HFF-Myc (cell line): Measurements from ENCODE around the gene ZCCHC17.
"Not testable (repeated sequence)": the region's sequence is repeated elsewhere in the genome, so short reads cannot be mapped to it uniquely, and the experiment has no call there.

ENCODE experiments used
- DNase-seq: peaks from one replicate; pipeline ENCODE4 v3.0.0-alpha.2; 2011; ENCODE audit warnings: low read depth; ENCODE audit errors: extremely low read depth
- H3K4me3 ChIP-seq: replicated peaks from 2 replicates; pipeline ENCODE4 v1.5.1; 2011; ENCODE audit warnings: low read depth, mild to moderate bottlenecking, control low read depth, low read length
- TF ChIP-seq, protein P1 (sequence below): IDR thresholded peaks from 2 replicates; pipeline ENCODE4 v1.5.1; 2012; ENCODE audit warnings: mild to moderate bottlenecking, low read depth, low read length, control low read depth; ENCODE audit errors: missing control alignments

ZCCHC17 gene

DNA sequence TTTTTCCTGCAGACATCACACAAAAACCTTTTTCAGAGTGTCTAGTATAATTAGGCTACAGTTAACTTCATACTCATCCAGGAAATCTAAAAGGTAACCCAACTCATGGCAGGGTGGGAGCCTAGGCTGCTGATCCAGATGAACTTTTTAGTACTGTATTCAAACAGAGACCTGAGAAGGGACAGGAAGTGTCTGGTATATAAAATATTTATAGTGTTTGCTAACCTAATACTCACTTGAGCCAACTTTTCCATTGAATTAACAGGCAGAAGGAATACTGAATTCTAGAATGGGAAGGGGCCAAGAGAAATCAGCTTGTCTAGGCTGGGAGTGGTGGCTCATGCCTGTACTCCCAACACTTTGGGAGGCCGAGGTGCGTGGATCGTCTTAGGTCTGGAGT is 34.9 kb upstream of the ZCCHC17 start:
- TF ChIP-seq, protein P1, sequence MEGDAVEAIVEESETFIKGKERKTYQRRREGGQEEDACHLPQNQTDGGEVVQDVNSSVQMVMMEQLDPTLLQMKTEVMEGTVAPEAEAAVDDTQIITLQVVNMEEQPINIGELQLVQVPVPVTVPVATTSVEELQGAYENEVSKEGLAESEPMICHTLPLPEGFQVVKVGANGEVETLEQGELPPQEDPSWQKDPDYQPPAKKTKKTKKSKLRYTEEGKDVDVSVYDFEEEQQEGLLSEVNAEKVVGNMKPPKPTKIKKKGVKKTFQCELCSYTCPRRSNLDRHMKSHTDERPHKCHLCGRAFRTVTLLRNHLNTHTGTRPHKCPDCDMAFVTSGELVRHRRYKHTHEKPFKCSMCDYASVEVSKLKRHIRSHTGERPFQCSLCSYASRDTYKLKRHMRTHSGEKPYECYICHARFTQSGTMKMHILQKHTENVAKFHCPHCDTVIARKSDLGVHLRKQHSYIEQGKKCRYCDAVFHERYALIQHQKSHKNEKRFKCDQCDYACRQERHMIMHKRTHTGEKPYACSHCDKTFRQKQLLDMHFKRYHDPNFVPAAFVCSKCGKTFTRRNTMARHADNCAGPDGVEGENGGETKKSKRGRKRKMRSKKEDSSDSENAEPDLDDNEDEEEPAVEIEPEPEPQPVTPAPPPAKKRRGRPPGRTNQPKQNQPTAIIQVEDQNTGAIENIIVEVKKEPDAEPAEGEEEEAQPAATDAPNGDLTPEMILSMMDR = no peak
- no peak for DNase-seq

DNA sequence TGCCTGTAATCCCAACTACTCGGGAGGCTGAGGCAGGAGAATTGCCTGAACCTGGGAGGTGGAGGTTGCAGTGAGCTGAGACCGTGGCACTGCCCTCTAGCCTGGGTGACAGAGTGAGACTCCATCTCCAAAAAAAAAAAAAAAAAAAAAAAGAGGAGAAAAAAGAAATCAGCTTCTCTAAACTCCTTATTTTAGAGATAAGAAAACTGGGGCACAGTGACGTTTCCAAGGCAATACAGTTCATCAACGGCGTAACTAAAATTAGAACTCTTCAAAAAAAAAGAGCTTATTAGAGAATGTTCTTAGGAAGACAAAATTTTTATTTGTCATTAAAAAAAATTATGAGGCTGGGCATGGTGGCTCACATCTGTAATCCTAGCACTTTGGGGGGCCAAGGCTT is 34.4 kb upstream of the ZCCHC17 start:
- H3K4me3 ChIP-seq, DNase-seq: not testable (repeated sequence)

More for the DNA sequence above, 34.9 kb upstream of the ZCCHC17 start:
- H3K4me3 ChIP-seq = no peak overlapping the region

GRCh38 chr1:31263408-31263807 is 33.4 kb upstream of the ZCCHC17 start:
- TF ChIP-seq, protein P1 = no peak
- DNase-seq = no peak
- no peak overlapping the region for H3K4me3 ChIP-seq

DNA sequence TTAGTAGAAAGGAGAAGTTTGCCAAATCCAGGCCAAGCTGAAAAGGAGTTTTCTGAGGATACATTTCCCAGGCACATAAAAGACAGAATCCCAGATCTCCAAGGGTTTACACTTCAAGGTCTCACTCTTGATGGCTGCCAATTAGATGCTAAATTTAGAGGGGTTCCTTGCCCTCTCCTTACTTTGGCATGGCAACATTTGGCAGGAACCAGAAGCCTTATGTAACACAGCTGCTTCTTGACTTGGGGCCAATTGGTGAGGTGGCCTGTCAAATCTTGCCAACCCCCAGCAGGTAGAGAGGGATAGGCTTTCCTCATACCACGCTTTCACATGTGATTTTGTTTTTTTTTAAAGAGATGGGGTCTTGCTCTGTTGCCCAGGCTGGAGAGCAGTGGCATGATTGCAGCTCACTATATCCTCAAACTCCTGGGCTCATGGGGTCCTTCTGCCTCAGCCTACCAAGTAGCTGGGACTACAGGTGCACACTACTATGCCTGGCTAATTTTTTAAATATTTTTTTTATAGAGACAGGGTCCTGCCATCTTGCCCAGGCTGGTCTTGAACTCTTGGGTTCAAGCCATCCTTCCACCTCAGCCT is 31.9 kb upstream of the ZCCHC17 start:
- no peak for DNase-seq
- no peak overlapping the region for H3K4me3 ChIP-seq
- TF ChIP-seq, protein P1 = no peak

DNA sequence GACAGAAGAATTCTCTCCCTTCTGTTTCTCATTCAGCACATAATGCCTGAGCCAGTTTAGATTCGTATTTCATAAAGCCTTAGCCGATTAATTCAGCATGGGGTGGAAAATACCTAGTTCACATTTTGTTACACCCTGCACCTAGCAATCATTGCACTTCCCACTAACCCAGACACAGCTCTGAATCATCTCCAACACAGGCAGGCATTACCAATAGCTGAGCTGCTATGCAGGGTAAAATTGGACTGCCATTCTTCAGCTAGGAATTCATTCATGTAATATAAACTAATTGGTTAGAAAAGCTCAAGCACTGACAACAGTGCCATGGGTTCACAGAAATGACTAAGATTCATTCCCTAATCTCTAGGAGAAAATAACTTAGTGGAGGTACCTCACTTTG is 30.3 kb upstream of the ZCCHC17 start:
- no peak for DNase-seq
- no peak overlapping the region for H3K4me3 ChIP-seq
- TF ChIP-seq, protein P1 = no peak

- TF ChIP-seq, protein P1 = no peak
- H3K4me3 ChIP-seq = no peak overlapping the region
- DNase-seq = no peak
Measured at GRCh38 chr1:31272369-31272768, 24.5 kb upstream of the ZCCHC17 start.

- TF ChIP-seq, protein P1 = no peak
- H3K4me3 ChIP-seq = no peak overlapping the region
- no peak for DNase-seq
Measured at GRCh38 chr1:31273619-31274018, 23.2 kb upstream of the ZCCHC17 start.

- DNase-seq = not testable (repeated sequence)
Measured at GRCh38 chr1:31282426-31282825, 14.4 kb upstream of the ZCCHC17 start.

DNA sequence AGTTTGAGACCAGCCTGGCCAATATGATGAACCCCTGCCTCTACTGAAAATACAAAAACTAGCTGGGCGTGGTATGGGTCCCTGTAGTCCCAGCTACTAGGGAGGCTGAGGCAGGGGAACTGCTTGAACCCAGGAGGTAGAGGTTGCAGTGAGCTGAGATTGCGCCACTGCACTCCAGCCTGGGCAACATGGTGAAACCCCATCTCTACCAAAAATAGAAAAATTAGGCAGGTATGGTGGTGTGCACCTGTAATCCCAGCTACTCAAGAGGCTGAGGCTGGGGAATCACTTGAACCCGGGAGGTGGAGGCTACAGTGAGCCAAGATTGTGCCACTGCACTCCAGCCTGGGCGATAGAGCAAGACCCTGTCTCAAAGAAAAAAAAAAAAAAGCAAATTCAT is 9.0 kb upstream of the ZCCHC17 start:
- not testable (repeated sequence) for H3K4me3 ChIP-seq, DNase-seq

More at GRCh38 chr1:31282426-31282825, 14.4 kb upstream of the ZCCHC17 start:
- H3K4me3 ChIP-seq = not testable (repeated sequence)
